Hepatocyte (in vitro differentiated cells): ENCODE data around the gene TMEM95. TPM values are rescaled to one million over a fixed set of nuclear protein-coding genes. Genes with fewer than 3 reads are reported as not detected.
A peak's percentile ranks its signal among the peaks of the same experiment; 100 is the strongest.

Source experiments
- DNase-seq: peaks from one replicate; pipeline ENCODE4 v3.0.0-alpha.2; 2016; ENCODE audit warnings: low spot score
- H2AFZ ChIP-seq: fragments of 200-600 bp; sonication (generic); 2 replicates; pipeline ENCODE4 v1.6.0; 2016; ENCODE audit warnings: antibody characterized with exemption, mild to moderate bottlenecking
- H3K27ac ChIP-seq: fragments of 200-600 bp; sonication (generic); 2 replicates; pipeline ENCODE4 v1.5.1; 2016; ENCODE audit warnings: mild to moderate bottlenecking
- H3K27me3 ChIP-seq: fragments of 200-600 bp; sonication (generic); 2 replicates; pipeline ENCODE4 v1.6.1; 2016
- H3K36me3 ChIP-seq: fragments of 200-600 bp; sonication (generic); replicated peaks from 2 replicates; pipeline ENCODE4 v1.5.1; 2016; ENCODE audit warnings: low read depth; ENCODE audit not compliant: insufficient read depth
- H3K4me1 ChIP-seq: fragments of 200-600 bp; sonication (generic); 2 replicates; pipeline ENCODE4 v1.5.1; 2016; ENCODE audit warnings: mild to moderate bottlenecking, moderate library complexity; ENCODE audit not compliant: insufficient read depth
- H3K4me2 ChIP-seq: fragments of 200-600 bp; sonication (generic); 2 replicates; pipeline ENCODE4 v1.6.0; 2016
- H3K4me3 ChIP-seq: fragments of 200-600 bp; sonication (generic); 2 replicates; pipeline ENCODE4 v1.5.1; 2016; ENCODE audit warnings: mild to moderate bottlenecking
- H3K79me2 ChIP-seq: fragments of 200-600 bp; sonication (generic); 2 replicates; pipeline ENCODE4 v1.6.0; 2017; ENCODE audit warnings: mild to moderate bottlenecking
- H3K9me2 ChIP-seq: fragments of 200-600 bp; sonication (generic); replicated peaks from 2 replicates; pipeline ENCODE4 v1.6.0; 2017; ENCODE audit warnings: mild to moderate bottlenecking; ENCODE audit not compliant: insufficient read depth
- H3K9me3 ChIP-seq: fragments of 200-600 bp; sonication (generic); 2 replicates; pipeline ENCODE4 v1.5.1; 2016; ENCODE audit warnings: low read depth, mild to moderate bottlenecking
- H4K20me1 ChIP-seq: fragments of 200-600 bp; sonication (generic); 2 replicates; pipeline ENCODE4 v1.6.0; 2016; ENCODE audit warnings: mild to moderate bottlenecking; ENCODE audit not compliant: insufficient read depth, poor library complexity, severe bottlenecking
- EZH2 ChIP-seq: fragments of 200-600 bp; sonication (generic); IDR thresholded peaks from 2 replicates; pipeline ENCODE4 v1.6.1; 2016; ENCODE audit warnings: antibody characterized with exemption, mild to moderate bottlenecking, borderline replicate concordance
- EZH2phosphoT487 ChIP-seq: fragments of 200-600 bp; sonication (generic); IDR thresholded peaks from one replicate; pipeline ENCODE4 v1.6.1; 2018; ENCODE audit warnings: antibody characterized with exemption, mild to moderate bottlenecking, low read depth, moderate library complexity; ENCODE audit not compliant: unreplicated experiment, severe bottlenecking
- WGBS: methylation state at CpG from one replicate; pipeline ENCODE4 v1.1.6; 2016; ENCODE audit warnings: low lambda C conversion rate; ENCODE audit errors: missing lambda C conversion rate; 5-methylcytosine and 5-hydroxymethylcytosine counted together
- polyA plus RNA-seq: library from polyadenylated mRNA; unstranded; fragments of >200 nt; fragmentation: Nextera tagmentation; extraction: Ambion mirVana; gene quantifications from 2 replicates; pipeline ENCODE4 v1.2.1, GENCODE V29; 2016
- total RNA-seq: library from RNA; depleted of rRNA; stranded (reverse); fragments of >200 nt; gene quantifications from 2 replicates; pipeline ENCODE4 v1.2.3, GENCODE V29; 2014
- TF ChIP-seq, protein P1 (sequence below): fragments of 200-600 bp; sonication (generic); IDR thresholded peaks from 2 replicates; pipeline ENCODE4 v1.5.1; 2016; ENCODE audit warnings: antibody characterized with exemption, mild to moderate bottlenecking; ENCODE audit not compliant: poor library complexity

The TMEM95 gene
- total and polyA plus RNA-seq, 2 experiments from 2014 or later: not detected

DNA sequence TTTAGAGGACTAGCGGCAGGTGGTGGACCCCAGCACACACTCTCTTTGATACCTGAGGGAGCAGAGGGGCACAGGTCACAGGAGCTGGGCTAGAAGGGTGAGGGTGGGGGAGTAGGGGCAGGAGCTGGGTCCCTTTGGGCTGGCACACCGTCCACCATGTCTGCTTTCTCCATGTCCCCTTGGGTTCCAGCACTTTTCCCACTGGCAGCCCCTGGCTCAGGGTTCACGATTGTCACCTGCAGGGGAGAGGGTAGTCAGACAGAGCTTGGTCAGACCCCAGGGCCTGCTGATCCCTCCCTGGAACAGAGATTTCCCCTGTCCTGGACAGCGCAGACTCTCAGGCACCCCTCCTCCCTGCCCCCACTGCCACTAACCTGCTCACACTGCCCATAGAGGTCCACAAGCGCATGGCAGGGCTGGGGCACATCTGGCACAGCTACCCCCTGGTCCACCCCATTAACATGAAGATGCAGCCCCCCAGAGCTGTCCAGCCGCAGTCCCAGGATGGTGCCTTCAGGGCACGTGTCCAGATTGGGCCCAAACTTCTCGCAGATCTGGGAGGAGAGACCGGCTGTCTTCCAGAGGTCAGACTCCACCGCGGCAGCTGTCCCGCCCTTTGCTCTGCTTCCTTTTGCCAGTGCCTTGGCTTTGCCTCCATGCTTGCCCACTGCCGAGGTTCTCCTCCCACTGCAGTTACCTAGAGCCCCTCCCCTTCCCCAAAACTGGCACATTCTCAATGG lies 36.7 kb upstream of the TMEM95 start:
- H3K9me3 ChIP-seq: no peaks in the 10 kb centered on the region
- TF ChIP-seq EZH2 (no peak), EZH2phosphoT487 (no peak)
- TF ChIP-seq, protein P1, sequence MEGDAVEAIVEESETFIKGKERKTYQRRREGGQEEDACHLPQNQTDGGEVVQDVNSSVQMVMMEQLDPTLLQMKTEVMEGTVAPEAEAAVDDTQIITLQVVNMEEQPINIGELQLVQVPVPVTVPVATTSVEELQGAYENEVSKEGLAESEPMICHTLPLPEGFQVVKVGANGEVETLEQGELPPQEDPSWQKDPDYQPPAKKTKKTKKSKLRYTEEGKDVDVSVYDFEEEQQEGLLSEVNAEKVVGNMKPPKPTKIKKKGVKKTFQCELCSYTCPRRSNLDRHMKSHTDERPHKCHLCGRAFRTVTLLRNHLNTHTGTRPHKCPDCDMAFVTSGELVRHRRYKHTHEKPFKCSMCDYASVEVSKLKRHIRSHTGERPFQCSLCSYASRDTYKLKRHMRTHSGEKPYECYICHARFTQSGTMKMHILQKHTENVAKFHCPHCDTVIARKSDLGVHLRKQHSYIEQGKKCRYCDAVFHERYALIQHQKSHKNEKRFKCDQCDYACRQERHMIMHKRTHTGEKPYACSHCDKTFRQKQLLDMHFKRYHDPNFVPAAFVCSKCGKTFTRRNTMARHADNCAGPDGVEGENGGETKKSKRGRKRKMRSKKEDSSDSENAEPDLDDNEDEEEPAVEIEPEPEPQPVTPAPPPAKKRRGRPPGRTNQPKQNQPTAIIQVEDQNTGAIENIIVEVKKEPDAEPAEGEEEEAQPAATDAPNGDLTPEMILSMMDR: no peak
- no peaks in the 10 kb centered on the region for H3K36me3 ChIP-seq

DNA sequence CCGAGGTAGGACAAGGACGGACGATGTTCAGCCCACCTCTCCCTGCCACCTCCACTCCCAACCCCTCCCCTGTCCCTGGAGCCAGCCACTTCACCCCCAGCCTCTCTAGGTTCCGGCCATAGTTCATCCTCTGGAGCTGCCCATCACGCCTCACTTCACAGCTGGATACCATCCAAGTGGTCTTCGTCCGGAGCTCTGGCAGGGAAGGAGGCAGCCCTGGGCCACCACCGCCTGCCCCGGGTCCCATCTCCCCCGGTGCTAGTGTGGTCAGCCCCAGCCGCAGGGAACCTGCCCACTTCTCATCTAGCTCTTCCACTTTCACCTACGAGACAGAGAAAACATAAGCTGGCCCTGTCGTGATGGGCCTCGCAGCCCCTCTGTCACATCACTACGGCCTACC lies 33.5 kb upstream of the TMEM95 start:
- Histone ChIP-seq H3K4me2 (no peak overlapping the region), H3K9me2 (no peaks in the 10 kb centered on the region), H3K79me2 (no peaks in the 10 kb centered on the region), H2AFZ (no peak overlapping the region), H3K27ac (no peak overlapping the region), H3K27me3 (no peaks in the 10 kb centered on the region), H3K4me3 (no peak overlapping the region), H3K4me1 (no peaks in the 10 kb centered on the region), H3K9me3 (no peaks in the 10 kb centered on the region), H3K36me3 (no peaks in the 10 kb centered on the region), H4K20me1 (no peaks in the 10 kb centered on the region)
- DNase-seq: no peak
- TF ChIP-seq, protein P1: no peak
- no peak for TF ChIP-seq EZH2phosphoT487
- no peak for TF ChIP-seq EZH2
- WGBS: over 99% methylated on average over 15 of the region's 15 CpGs

More for the DNA sequence above, 36.7 kb upstream of the TMEM95 start:
- Histone ChIP-seq H3K27ac (no peak overlapping the region), H3K4me3 (no peak overlapping the region), H4K20me1 (no peaks in the 10 kb centered on the region), H3K27me3 (no peaks in the 10 kb centered on the region), H3K9me2 (no peaks in the 10 kb centered on the region), H2AFZ (no peak overlapping the region), H3K4me2 (no peak overlapping the region), H3K79me2 (peaks cover 14% of the 10 kb centered on the region), H3K4me1 (peaks cover 11% of the 10 kb centered on the region)
- peak; percentile 3 for DNase-seq
- WGBS: 96% methylated on average over 13 of the region's 13 CpGs

DNA sequence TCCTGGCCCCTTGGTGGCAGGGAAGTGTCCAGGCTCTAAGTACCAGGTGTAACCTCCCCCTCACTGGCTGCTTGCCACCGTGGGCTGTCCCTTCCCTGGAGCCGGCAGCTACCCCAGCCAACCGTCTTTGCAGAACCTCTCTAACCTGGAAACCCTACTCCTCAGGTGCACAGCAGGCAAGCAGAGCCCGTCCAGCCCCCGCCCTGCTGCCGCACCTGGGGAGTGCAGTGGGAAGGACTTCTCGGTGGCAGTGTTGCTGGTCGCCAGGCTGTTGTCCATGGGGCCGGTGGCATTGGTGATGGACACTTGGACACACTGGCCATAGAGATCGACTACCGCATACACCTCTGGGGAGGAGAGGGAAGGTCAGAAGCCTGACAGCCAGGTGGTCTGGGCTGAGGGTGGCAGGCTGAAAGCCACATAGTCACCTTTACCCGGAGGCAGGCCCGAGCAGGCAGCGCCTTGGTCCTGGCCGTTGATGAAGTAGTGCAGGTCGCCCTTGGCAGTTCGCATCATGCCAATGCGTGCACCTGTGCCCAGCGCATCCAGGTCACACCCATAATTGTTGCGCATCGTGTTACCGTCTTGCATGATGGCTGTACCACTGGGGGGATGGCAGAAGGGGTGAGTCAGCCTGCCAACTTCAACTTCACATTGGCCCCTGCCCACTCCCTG lies 32.3 kb upstream of the TMEM95 start:
- H3K4me3 ChIP-seq: no peak overlapping the region
- WGBS: 97% methylated on average over 22 of the region's 22 CpGs
- peaks cover 5% of the 10 kb centered on the region for H3K79me2 ChIP-seq
- no peaks in the 10 kb centered on the region for H3K36me3 ChIP-seq
- H3K9me2 ChIP-seq: no peaks in the 10 kb centered on the region
- H3K4me2 ChIP-seq: no peak overlapping the region
- H2AFZ ChIP-seq: no peak overlapping the region
- no peaks in the 10 kb centered on the region for H4K20me1 ChIP-seq
- no peaks in the 10 kb centered on the region for H3K4me1 ChIP-seq
- no peak for DNase-seq
- no peak overlapping the region for H3K27ac ChIP-seq
- no peaks in the 10 kb centered on the region for H3K27me3 ChIP-seq
- TF ChIP-seq EZH2phosphoT487: no peak
- TF ChIP-seq, protein P1: no peak
- TF ChIP-seq EZH2: no peak
- H3K9me3 ChIP-seq: no peaks in the 10 kb centered on the region
